H9 (cell line): ENCODE measurements around the gene NFIX. TPM values are rescaled to one million over a fixed set of nuclear protein-coding genes. Genes with fewer than 3 reads are reported as not detected.

ENCODE experiments used
- DNase-seq: peaks from one replicate; pipeline ENCODE4 v3.0.0-alpha.2; 2017
- H2AFZ ChIP-seq: one replicate; pipeline ENCODE4 v1.6.1; 2013; ENCODE audit warnings: mild to moderate bottlenecking, low read length, control low read depth, moderate library complexity
- H2AK5ac ChIP-seq: 2 replicates; pipeline ENCODE4 v1.6.1; 2013; ENCODE audit warnings: low read length, control low read depth, mixed read lengths; ENCODE audit not compliant: insufficient read length
- H2BK120ac ChIP-seq: one replicate; pipeline ENCODE4 v1.6.1; 2013; ENCODE audit warnings: low read depth, mild to moderate bottlenecking, low read length, control low read depth, inconsistent platforms; ENCODE audit not compliant: poor library complexity, severe bottlenecking
- H2BK12ac ChIP-seq: 2 replicates; pipeline ENCODE4 v1.6.1; 2013; ENCODE audit warnings: low read length, control low read depth, mixed read lengths, low read depth; ENCODE audit not compliant: insufficient read length
- H2BK15ac ChIP-seq: 2 replicates; pipeline ENCODE4 v1.6.1; 2013; ENCODE audit warnings: low read depth, low read length, control low read depth
- H2BK20ac ChIP-seq: one replicate; pipeline ENCODE4 v1.6.1; 2013; ENCODE audit warnings: low read depth, mild to moderate bottlenecking, low read length, control low read depth, inconsistent platforms; ENCODE audit not compliant: poor library complexity, severe bottlenecking
- H2BK5ac ChIP-seq: 2 replicates; pipeline ENCODE4 v1.6.1; 2013; ENCODE audit warnings: low read length, control low read depth, mixed read lengths; ENCODE audit not compliant: insufficient read length
- H3K14ac ChIP-seq: 2 replicates; pipeline ENCODE4 v1.6.1; 2013; ENCODE audit warnings: low read length, control low read depth; ENCODE audit not compliant: insufficient read depth
- H3K18ac ChIP-seq: 2 replicates; pipeline ENCODE4 v1.6.1; 2013; ENCODE audit warnings: low read depth, mild to moderate bottlenecking, mixed read lengths, low read length, control low read depth; ENCODE audit not compliant: insufficient read length
- H3K23ac ChIP-seq: 2 replicates; pipeline ENCODE4 v1.6.1; 2013; ENCODE audit warnings: low read length, control low read depth, mixed read lengths, low read depth; ENCODE audit not compliant: insufficient read length
- H3K23me2 ChIP-seq: 2 replicates; pipeline ENCODE4 v1.6.1; 2013; ENCODE audit warnings: low read depth, mild to moderate bottlenecking, mixed read lengths, low read length, control low read depth; ENCODE audit not compliant: insufficient read length, poor library complexity, severe bottlenecking
- H3K27ac ChIP-seq: 2 replicates; pipeline ENCODE4 v1.5.1; 2013; ENCODE audit warnings: low read length, control low read depth, mixed read lengths, low read depth; ENCODE audit not compliant: insufficient read length
- H3K27me3 ChIP-seq: 2 replicates; pipeline ENCODE4 v1.6.1; 2013; ENCODE audit warnings: low read length, control low read depth, inconsistent platforms; ENCODE audit not compliant: insufficient read depth
- H3K4ac ChIP-seq: 2 replicates; pipeline ENCODE4 v1.6.1; 2013; ENCODE audit warnings: low read depth, mild to moderate bottlenecking, control low read depth, inconsistent platforms, low read length, moderate library complexity
- H3K4me1 ChIP-seq: 2 replicates; pipeline ENCODE4 v1.6.1; 2013; ENCODE audit warnings: low read length, control low read depth, inconsistent platforms; ENCODE audit not compliant: insufficient read depth
- H3K4me2 ChIP-seq: 2 replicates; pipeline ENCODE4 v1.6.1; 2013; ENCODE audit warnings: low read length, control low read depth, mixed read lengths; ENCODE audit not compliant: insufficient read length, insufficient read depth
- H3K56ac ChIP-seq: 2 replicates; pipeline ENCODE4 v1.6.1; 2013; ENCODE audit warnings: low read depth, mild to moderate bottlenecking, mixed read lengths, low read length, control low read depth; ENCODE audit not compliant: insufficient read length
- H3K79me1 ChIP-seq: 2 replicates; pipeline ENCODE4 v1.6.1; 2013; ENCODE audit warnings: low read depth, mild to moderate bottlenecking, moderate library complexity, low read length, control low read depth, inconsistent platforms; ENCODE audit not compliant: insufficient read depth, poor library complexity, severe bottlenecking
- H3K79me2 ChIP-seq: 2 replicates; pipeline ENCODE4 v1.6.1; 2013; ENCODE audit warnings: low read length, control low read depth, inconsistent platforms; ENCODE audit not compliant: insufficient read depth
- H3K9ac ChIP-seq: 2 replicates; pipeline ENCODE4 v1.6.1; 2013; ENCODE audit warnings: low read length, control low read depth, mixed read lengths; ENCODE audit not compliant: insufficient read length; ENCODE audit errors: extremely low read depth
- H3K9me3 ChIP-seq: one replicate; pipeline ENCODE4 v1.6.1; 2013; ENCODE audit warnings: low read depth, low read length, inconsistent platforms; ENCODE audit not compliant: control insufficient read depth
- H3T11ph ChIP-seq: one replicate; pipeline ENCODE4 v1.6.1; 2013; ENCODE audit warnings: mild to moderate bottlenecking, low read length, control low read depth, inconsistent platforms
- H4K20me1 ChIP-seq: one replicate; pipeline ENCODE4 v1.6.1; 2013; ENCODE audit not compliant: control insufficient read depth, insufficient read length, insufficient read depth
- H4K5ac ChIP-seq: 2 replicates; pipeline ENCODE4 v1.6.1; 2013; ENCODE audit warnings: low read depth, mild to moderate bottlenecking, mixed read lengths, low read length, control low read depth; ENCODE audit not compliant: insufficient read length
- H4K8ac ChIP-seq: replicated peaks from 2 replicates; pipeline ENCODE4 v1.6.1; 2013; ENCODE audit warnings: low read length, control low read depth, mixed read lengths, low read depth; ENCODE audit not compliant: insufficient read length
- H4K91ac ChIP-seq: 2 replicates; pipeline ENCODE4 v1.6.1; 2013; ENCODE audit warnings: low read depth, mild to moderate bottlenecking, moderate library complexity, mixed read lengths, low read length, control low read depth; ENCODE audit not compliant: insufficient read length
- H3K27ac Mint-ChIP-seq, 3 experiments: 2 replicates in 2 of 3; 3 replicates in 1 of 3; pipeline ENCODE4 v1.8.0; 2020 to 2021; ENCODE audit warnings: mixed read lengths in 3 of 3, mild to moderate bottlenecking in 1 of 3, moderate library complexity in 1 of 3
- H3K27me3 Mint-ChIP-seq: 2 replicates; pipeline ENCODE4 v1.8.0; 2021; ENCODE audit warnings: low read depth, mild to moderate bottlenecking, moderate library complexity, mixed read lengths
- H3K36me3 Mint-ChIP-seq, 3 experiments: 2 replicates in 2 of 3; 3 replicates in 1 of 3; pipeline ENCODE4 v1.8.0; 2020 to 2021; ENCODE audit warnings: low read depth in 3 of 3, mixed read lengths in 3 of 3; ENCODE audit not compliant: insufficient read depth in 1 of 3
- H3K4me1 Mint-ChIP-seq, 2 experiments: 2 replicates each; pipeline ENCODE4 v1.8.0; 2020; ENCODE audit warnings: mixed read lengths in 2 of 2
- H3K4me3 Mint-ChIP-seq, 2 experiments: 2 replicates in 1 of 2; 3 replicates in 1 of 2; pipeline ENCODE4 v1.8.0; 2020 to 2021; ENCODE audit warnings: mild to moderate bottlenecking in 2 of 2, mixed read lengths in 2 of 2, moderate library complexity in 1 of 2
- H3K9me3 Mint-ChIP-seq, 2 experiments: 2 replicates in 1 of 2; 3 replicates in 1 of 2; pipeline ENCODE4 v1.8.0; 2020; ENCODE audit warnings: mild to moderate bottlenecking in 2 of 2, mixed read lengths in 2 of 2, moderate library complexity in 1 of 2
- CTCF ChIP-seq: fragments of 200-600 bp; sonication (generic); conservative IDR thresholded peaks from 3 replicates; pipeline ENCODE4 v1.8.0; 2021; ENCODE audit warnings: antibody characterized with exemption, mild to moderate bottlenecking
- WGBS: extraction: QIAGEN DNeasy Blood & Tissue Kit; methylation state at CpG from one replicate; pipeline ENCODE4 v1.1.7; 2013; ENCODE audit warnings: missing lambda C conversion rate, low lambda C conversion rate, mixed read lengths; ENCODE audit not compliant: insufficient read length; ENCODE audit errors: extremely low coverage; 5-methylcytosine and 5-hydroxymethylcytosine counted together
- total RNA-seq: library from RNA; stranded (reverse); gene quantifications from 2 replicates; pipeline ENCODE4 v1.2.1, GENCODE V29; 2021

The NFIX gene
- total RNA-seq, 1 experiment from 2014 or later, result 0.31 TPM

- Mint-ChIP-seq H3K27me3 (peaks cover 79% of the 10 kb centered on the region), H3K27ac (no peak overlapping the region), H3K9me3 (peaks cover 2 to 9% of the 10 kb centered on the region in 2 experiments; a peak in 3 of 5 replicates), H3K4me3 (no peak overlapping the region), H3K4me1 (peaks cover 5 to 11% of the 10 kb centered on the region in 2 experiments), H3K36me3 (peaks cover 0 to 2% (median 0%) of the 10 kb centered on the region in 3 experiments; a peak in 1 of 7 replicates)
- no peak overlapping the region for H4K8ac ChIP-seq
- H4K91ac ChIP-seq, result no peak overlapping the region
- H2AK5ac ChIP-seq, result no peak overlapping the region
- peaks cover 47% of the 10 kb centered on the region for H3K27me3 ChIP-seq
- no peaks in the 10 kb centered on the region for H3K79me2 ChIP-seq
- H3K4me1 ChIP-seq, result no peaks in the 10 kb centered on the region
- H4K5ac ChIP-seq, result no peak overlapping the region
- no peaks in the 10 kb centered on the region for H3K79me1 ChIP-seq
- H3K14ac ChIP-seq, result no peak overlapping the region
- no peak overlapping the region for H2AFZ ChIP-seq
- H3K23me2 ChIP-seq, result peaks cover 4% of the 10 kb centered on the region
- peaks cover 5% of the 10 kb centered on the region for H4K20me1 ChIP-seq
- H3K23ac ChIP-seq, result no peak overlapping the region
- no CpG with 5 or more reads among the region's 7 CpGs for WGBS
- H3K9ac ChIP-seq, result no peak overlapping the region
- no peak overlapping the region for H2BK20ac ChIP-seq
- H2BK5ac ChIP-seq, result no peak overlapping the region
- no peak overlapping the region for H2BK12ac ChIP-seq
- H3T11ph ChIP-seq, result no peak overlapping the region
- H2BK120ac ChIP-seq, result no peak overlapping the region
- H2BK15ac ChIP-seq, result no peak overlapping the region
- no peak for TF ChIP-seq CTCF
- H3K4ac ChIP-seq, result no peak overlapping the region
- DNase-seq, result no peak
- no peak overlapping the region for H3K18ac ChIP-seq
- no peak overlapping the region for H3K4me2 ChIP-seq
- no peak overlapping the region for H3K56ac ChIP-seq
- no peak overlapping the region for H3K27ac ChIP-seq
- no peaks in the 10 kb centered on the region for H3K9me3 ChIP-seq
These were observed 1.7 kb upstream of the NFIX start for GRCh38 chr19:12993562-12993961.
